ENCODE data around the gene PRDX2.

Gene PRDX2

GRCh38 chr19:12784394-12784870 is 17.2 kb downstream of the PRDX2 start:
- Histone ChIP-seq H3K4me1 (ENCODE audit: insufficient read depth, low read length, severe bottlenecking) (peaks cover 66% of the 10 kb centered on the region), H3K4me3 (ENCODE audit: low read depth, low read length, poor library complexity, severe bottlenecking) (no peak overlapping the region), H3K9me2 (ENCODE audit: low read depth, low read length) (no peaks in the 10 kb centered on the region), H3K9me3 (ENCODE audit: low read length) (no peaks in the 10 kb centered on the region), H4K20me1 (ENCODE audit: insufficient read depth, low read length) (no peaks in the 10 kb centered on the region), H3K27me3 (ENCODE audit: insufficient read depth, low read length) (no peaks in the 10 kb centered on the region), H3K79me2 (ENCODE audit: insufficient read depth, low read length) (no peaks in the 10 kb centered on the region), H2AFZ (ENCODE audit: low read length) (no peak overlapping the region), H3K36me3 (ENCODE audit: insufficient read depth, low read length) (no peaks in the 10 kb centered on the region), H3K9ac (ENCODE audit: low read length) (no peak overlapping the region; the same call in 1 of the 2 replicates), H3F3A (ENCODE audit: insufficient read depth, low read length) (no peaks in the 10 kb centered on the region), H3K27ac (ENCODE audit: low read depth, low read length, poor library complexity, severe bottlenecking) (peak overlapping the region; percentile 74), H3K4me2 (ENCODE audit: low read length) (no peak overlapping the region)
- no peak for TF ChIP-seq EZH2 (IDR thresholded peaks at IDR 0.05; ENCODE audit: borderline replicate concordance, low read length)
- no peak for TF ChIP-seq CTCF (IDR thresholded peaks at IDR 0.05; ENCODE audit: low read length)

- no peaks in the 10 kb centered on the region for H4K20me1 ChIP-seq (ENCODE audit: insufficient read depth, low read length)
- H3K9ac ChIP-seq (ENCODE audit: low read length): no peak overlapping the region
- H2AFZ ChIP-seq (ENCODE audit: low read length): no peak overlapping the region
- H3K36me3 ChIP-seq (ENCODE audit: insufficient read depth, low read length): no peaks in the 10 kb centered on the region
- H3K79me2 ChIP-seq (ENCODE audit: insufficient read depth, low read length): no peaks in the 10 kb centered on the region
- TF ChIP-seq CTCF (IDR thresholded peaks at IDR 0.05; ENCODE audit: low read length) (no peak), EZH2 (IDR thresholded peaks at IDR 0.05; ENCODE audit: borderline replicate concordance, low read length) (no peak)
- no peaks in the 10 kb centered on the region for H3K9me2 ChIP-seq (ENCODE audit: low read depth, low read length)
- no peak overlapping the region for H3K4me3 ChIP-seq (ENCODE audit: low read depth, low read length, poor library complexity, severe bottlenecking)
- H3K27ac ChIP-seq (ENCODE audit: low read depth, low read length, poor library complexity, severe bottlenecking): peak overlapping the region; percentile 74
- H3K27me3 ChIP-seq (ENCODE audit: insufficient read depth, low read length): no peaks in the 10 kb centered on the region
- H3K4me2 ChIP-seq (ENCODE audit: low read length): no peak overlapping the region
- no peaks in the 10 kb centered on the region for H3K9me3 ChIP-seq (ENCODE audit: low read length)
- no peaks in the 10 kb centered on the region for H3F3A ChIP-seq (ENCODE audit: insufficient read depth, low read length)
- H3K4me1 ChIP-seq (ENCODE audit: insufficient read depth, low read length, severe bottlenecking): peaks cover 65% of the 10 kb centered on the region
Measured at GRCh38 chr19:12783849-12784393, 17.7 kb downstream of the PRDX2 start.

- Histone ChIP-seq H3K9ac (ENCODE audit: low read length) (no peak overlapping the region), H2AFZ (ENCODE audit: low read length) (no peak overlapping the region), H3K27ac (ENCODE audit: low read depth, low read length, poor library complexity, severe bottlenecking) (peak overlapping the region; percentile 74)
Measured at GRCh38 chr19:12783291-12783848, 18.2 kb downstream of the PRDX2 start.

More at GRCh38 chr19:12783291-12783848, 18.2 kb downstream of the PRDX2 start:
- H3F3A ChIP-seq (ENCODE audit: insufficient read depth, low read length): no peaks in the 10 kb centered on the region
- TF ChIP-seq CTCF (IDR thresholded peaks at IDR 0.05; ENCODE audit: low read length): no peak
- no peak for TF ChIP-seq EZH2 (IDR thresholded peaks at IDR 0.05; ENCODE audit: borderline replicate concordance, low read length)
- H3K4me2 ChIP-seq (ENCODE audit: low read length): no peak overlapping the region; the same call in 1 of the 2 replicates
- H3K36me3 ChIP-seq (ENCODE audit: insufficient read depth, low read length): no peaks in the 10 kb centered on the region
- H3K4me1 ChIP-seq (ENCODE audit: insufficient read depth, low read length, severe bottlenecking): peaks cover 65% of the 10 kb centered on the region
- H4K20me1 ChIP-seq (ENCODE audit: insufficient read depth, low read length): no peaks in the 10 kb centered on the region
- H3K79me2 ChIP-seq (ENCODE audit: insufficient read depth, low read length): no peaks in the 10 kb centered on the region
- peak overlapping the region; percentile 54 for H3K4me3 ChIP-seq (ENCODE audit: low read depth, low read length, poor library complexity, severe bottlenecking)
- no peaks in the 10 kb centered on the region for H3K9me3 ChIP-seq (ENCODE audit: low read length)
- H3K27me3 ChIP-seq (ENCODE audit: insufficient read depth, low read length): no peaks in the 10 kb centered on the region
- no peaks in the 10 kb centered on the region for H3K9me2 ChIP-seq (ENCODE audit: low read depth, low read length)

Measured in OCI-LY1 (cell line).